ENCODE data around the gene GRIA2. TPM values are rescaled to one million over a fixed set of nuclear protein-coding genes. Genes with fewer than 3 reads are reported as not detected.

Gene GRIA2
- not detected in 2 replicates for total RNA-seq

DNA sequence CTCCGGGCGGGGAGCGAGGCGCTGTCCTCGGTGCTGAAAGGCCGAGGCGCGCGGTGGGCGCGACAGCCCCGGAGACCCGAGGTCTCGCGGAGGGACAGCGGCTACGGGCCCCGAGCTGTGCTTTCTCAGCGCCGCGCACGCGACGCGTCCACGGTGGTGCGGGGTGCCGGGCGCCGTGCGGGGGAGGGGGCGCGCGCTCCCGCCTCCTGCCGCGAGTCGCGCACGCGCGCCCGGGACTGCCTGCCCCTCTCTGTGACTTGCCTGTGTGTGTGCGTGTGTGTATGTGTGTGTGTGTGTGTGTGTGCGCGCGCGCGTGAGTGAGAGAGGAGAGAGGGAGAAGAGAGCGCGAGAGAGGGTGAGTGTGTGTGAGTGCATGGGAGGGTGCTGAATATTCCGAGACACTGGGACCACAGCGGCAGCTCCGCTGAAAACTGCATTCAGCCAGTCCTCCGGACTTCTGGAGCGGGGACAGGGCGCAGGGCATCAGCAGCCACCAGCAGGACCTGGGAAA is at the start of gene GRIA2:
TSS of gene GRIA2 (plus strand) at position 358 of the 511 bp plus-strand sequence. CDS start 315 bp downstream, outside the sequence.

Other genes starting within 250 kb of the GRIA2 start
- 70.7 and 140 TPM in 2 replicates for gene PDGFC, start 248.9 kb upstream of the GRIA2 start, total RNA-seq
- 15.0 and 17.8 TPM in 2 replicates for gene GLRB, start 144.6 kb upstream of the GRIA2 start, total RNA-seq